GM12892 (cell line): Measurements from ENCODE around the gene NACC2.

ENCODE experiments used
- POLR2A ChIP-seq: IDR thresholded peaks from 2 replicates; pipeline ENCODE4 v1.6.1; 2011; ENCODE audit warnings: low read depth, low read length, control low read depth
- POLR2AphosphoS5 ChIP-seq: IDR thresholded peaks from 2 replicates; pipeline ENCODE4 v1.6.1; 2011; ENCODE audit warnings: low read depth, low read length, control low read depth

DNA sequence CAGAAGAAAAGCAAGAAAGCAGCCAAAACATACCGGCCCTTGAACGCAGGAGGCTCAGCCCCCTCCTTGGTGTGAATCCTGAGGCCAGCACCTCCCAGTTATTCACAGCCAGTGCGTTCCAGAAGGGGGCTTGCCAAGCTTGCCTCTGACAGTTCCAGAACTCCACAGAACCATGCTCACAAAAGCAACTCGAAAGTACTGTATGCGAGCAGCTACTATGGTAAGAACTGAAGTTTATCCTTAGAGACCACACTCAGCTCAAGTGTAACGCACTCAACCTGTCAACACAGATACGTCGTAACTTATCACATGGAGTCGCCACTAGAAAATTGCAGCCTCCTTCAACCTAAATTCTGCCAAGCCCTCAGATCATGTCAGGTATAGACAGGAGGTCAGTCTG, 135.3 kb downstream of the NACC2 start:
- TF ChIP-seq POLR2A, result no peak
- TF ChIP-seq POLR2AphosphoS5, result no peak
